Activated T-cell treated with anti-CD3 and anti-CD28 coated beads, Interleukin-2, amount 50 U/mL, for 72 hours (primary cell): ENCODE measurements around the gene ATG12. TPM values are rescaled to one million over a fixed set of nuclear protein-coding genes. Genes with fewer than 3 reads are reported as not detected.
"Not testable (repeated sequence)": the region's sequence is repeated elsewhere in the genome, so short reads cannot be mapped to it uniquely, and the experiment has no call there.

Source experiments
- ATAC-seq, 2 donors: fragments of 150-1000 bp; cut with Tn5 transposase; replicated peaks in 1 of 2; 2 replicates each; pipeline ENCODE4 v1.10.0; 2021; ENCODE audit warnings: moderate library complexity in 2 of 2, mild to moderate bottlenecking in 1 of 2
- DNase-seq, 2 donors: peaks; one replicate each; pipeline ENCODE4 v3.0.0; 2021 to 2022; ENCODE audit warnings: mixed read lengths in 1 of 2
- H3K27ac Mint-ChIP-seq: one replicate; pipeline ENCODE4 v1.8.0; 2022; ENCODE audit warnings: mild to moderate bottlenecking, moderate library complexity, mixed read lengths
- H3K27me3 Mint-ChIP-seq: one replicate; pipeline ENCODE4 v1.8.0; 2022; ENCODE audit warnings: low read depth, mixed read lengths
- H3K36me3 Mint-ChIP-seq, 2 donors: one replicate each; pipeline ENCODE4 v1.8.0; 2022; ENCODE audit warnings: mixed read lengths in 2 of 2, mild to moderate bottlenecking in 1 of 2; ENCODE audit not compliant: insufficient read depth in 2 of 2
- H3K4me1 Mint-ChIP-seq: one replicate; pipeline ENCODE4 v1.8.0; 2022; ENCODE audit warnings: low read depth, mixed read lengths
- H3K4me3 Mint-ChIP-seq, 2 donors: one replicate each; pipeline ENCODE4 v1.8.0; 2022; ENCODE audit warnings: mild to moderate bottlenecking in 2 of 2, mixed read lengths in 2 of 2, moderate library complexity in 2 of 2
- H3K9me3 Mint-ChIP-seq, 2 donors: one replicate each; pipeline ENCODE4 v1.8.0; 2022; ENCODE audit warnings: mixed read lengths in 2 of 2
- total RNA-seq, 2 donors: library from RNA; stranded (reverse); gene quantifications; one replicate each; pipeline ENCODE4 v1.2.3, GENCODE V29; 2022

The ATG12 gene
- total RNA-seq, result 10 to 100 TPM; 43.0 to 50.0 TPM

DNA sequence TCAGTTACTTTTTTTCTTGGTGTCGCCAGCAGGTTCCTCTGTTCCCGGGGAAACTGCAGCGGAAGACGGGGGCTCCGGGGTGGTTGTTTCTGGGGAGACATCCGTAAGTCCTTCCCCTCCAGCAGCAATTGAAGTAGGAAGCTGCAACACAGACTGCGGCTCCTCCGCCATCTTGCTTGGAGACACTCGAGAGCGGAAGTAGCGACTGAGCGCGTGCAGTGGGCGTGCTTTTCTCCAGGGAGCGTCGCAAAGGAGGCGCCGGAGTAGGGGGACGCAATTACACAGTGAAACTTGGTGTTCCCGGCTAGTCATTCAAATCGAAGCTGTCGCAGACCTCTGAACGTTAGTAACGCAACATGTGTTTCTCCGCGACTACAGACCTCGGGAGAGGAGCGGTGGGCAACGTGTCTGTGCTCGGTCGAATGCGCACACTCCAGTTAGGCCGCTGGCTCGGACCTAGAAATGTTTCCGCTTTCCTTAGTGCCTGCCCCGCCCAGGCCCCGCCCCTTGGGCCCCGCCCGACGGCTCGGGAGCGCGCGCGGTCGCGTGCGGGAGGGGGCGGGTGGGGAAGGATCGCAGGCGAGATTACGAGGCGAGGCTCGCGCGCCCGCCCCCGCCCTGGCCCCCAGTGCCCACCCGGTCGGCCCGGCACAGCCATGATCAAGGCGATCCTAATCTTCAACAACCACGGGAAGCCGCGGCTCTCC is at the start of gene ATG12, which contains the start of gene AP3S1:
TSS of gene ATG12 (minus strand) at position 184 of the 707 bp plus-strand sequence. CDS start at position 171, 13 bp downstream.
TSS of gene AP3S1 (plus strand) at position 554 of the 707 bp plus-strand sequence. CDS start at position 657, 103 bp downstream.
- H3K36me3 Mint-ChIP-seq, result peaks cover 5 to 6% of the 10 kb centered on the region in 2 donors
- ATAC-seq (peak; percentile 88 to 90), DNase-seq (peak; percentile 91 to 93)
- H3K27me3 Mint-ChIP-seq, result no peaks in the 10 kb centered on the region
- no peaks in the 10 kb centered on the region for H3K9me3 Mint-ChIP-seq
- H3K27ac Mint-ChIP-seq, result peak within 1 kb of the TSS; percentile 99
- H3K4me3 Mint-ChIP-seq, result peak within 1 kb of the TSS; percentile 96
- peaks cover 54% of the 10 kb centered on the region for H3K4me1 Mint-ChIP-seq

DNA sequence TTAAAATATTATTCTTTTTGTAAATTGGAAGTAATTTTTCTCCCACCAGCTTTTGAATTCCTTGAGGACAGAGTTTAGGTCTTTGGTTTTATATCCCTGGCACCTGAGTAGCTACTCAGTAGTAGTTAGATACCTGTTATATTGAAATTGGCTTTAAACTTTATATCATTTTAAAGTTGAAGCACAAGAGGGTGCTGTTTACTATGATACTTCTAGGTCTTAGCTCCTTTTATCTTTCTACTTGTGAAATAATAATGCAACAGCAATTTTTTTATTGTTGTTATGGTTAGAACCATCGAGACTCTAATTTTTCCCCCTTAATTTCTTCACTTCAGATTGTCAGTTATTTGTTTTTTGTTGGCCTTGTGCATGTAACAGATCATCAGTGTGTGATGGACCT is 46.7 kb upstream of the ATG12 start:
- H3K4me3 Mint-ChIP-seq, result no peak overlapping the region
- H3K27me3 Mint-ChIP-seq, result no peaks in the 10 kb centered on the region
- ATAC-seq, result no peak
- no peaks in the 10 kb centered on the region for H3K9me3 Mint-ChIP-seq
- no peaks in the 10 kb centered on the region for H3K36me3 Mint-ChIP-seq
- no peak for DNase-seq
- H3K27ac Mint-ChIP-seq, result no peak overlapping the region
- no peaks in the 10 kb centered on the region for H3K4me1 Mint-ChIP-seq

DNA sequence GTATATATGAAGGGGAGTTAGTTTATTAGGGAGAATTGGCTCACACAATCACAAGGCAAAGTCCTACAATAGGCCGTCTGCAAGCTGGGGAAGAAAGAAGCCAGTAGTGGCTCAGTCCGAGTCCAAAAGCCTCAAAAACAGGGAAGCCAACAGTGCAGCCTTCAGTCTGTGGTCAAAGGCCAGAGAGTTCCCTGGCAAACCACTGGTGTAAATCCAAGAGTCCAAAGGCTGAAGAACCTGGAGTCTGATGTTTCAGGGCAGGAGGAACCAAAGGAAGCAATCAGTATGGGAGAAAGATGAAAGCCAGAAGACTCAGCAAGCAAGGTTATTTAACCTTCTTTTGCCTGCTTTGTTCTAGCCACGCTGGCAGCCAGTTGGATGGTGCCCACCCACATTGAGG is 43.8 kb upstream of the ATG12 start:
- H3K4me1 Mint-ChIP-seq, DNase-seq, H3K27ac Mint-ChIP-seq, H3K36me3 Mint-ChIP-seq, H3K4me3 Mint-ChIP-seq, ATAC-seq, H3K9me3 Mint-ChIP-seq, H3K27me3 Mint-ChIP-seq: not testable (repeated sequence)

DNA sequence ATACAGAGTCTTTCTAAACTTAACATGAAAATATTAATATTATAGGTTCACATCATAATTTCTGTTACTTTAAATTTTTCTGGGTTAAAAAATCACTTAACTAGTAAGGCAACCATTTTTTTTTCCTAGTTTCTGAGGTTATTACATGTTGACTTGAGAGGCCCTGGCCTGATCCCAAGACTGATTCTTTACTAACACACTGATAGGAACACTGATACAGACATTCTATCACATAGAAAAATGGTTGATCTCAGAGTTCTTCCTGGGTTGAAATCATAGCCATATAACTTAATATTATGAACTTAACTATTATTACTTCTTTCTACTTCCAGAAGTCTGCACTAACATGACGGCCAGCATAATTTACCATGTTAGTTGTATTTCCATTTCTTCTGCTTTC is 43.3 kb upstream of the ATG12 start:
- ATAC-seq, result no peak
- H3K27me3 Mint-ChIP-seq, result no peaks in the 10 kb centered on the region
- no peaks in the 10 kb centered on the region for H3K4me1 Mint-ChIP-seq
- H3K9me3 Mint-ChIP-seq, result peaks cover 1 to 3% of the 10 kb centered on the region in 2 donors
- no peak for DNase-seq
- H3K4me3 Mint-ChIP-seq, result no peak overlapping the region
- H3K36me3 Mint-ChIP-seq, result peaks cover 7 to 11% of the 10 kb centered on the region in 2 donors
- no peak overlapping the region for H3K27ac Mint-ChIP-seq

DNA sequence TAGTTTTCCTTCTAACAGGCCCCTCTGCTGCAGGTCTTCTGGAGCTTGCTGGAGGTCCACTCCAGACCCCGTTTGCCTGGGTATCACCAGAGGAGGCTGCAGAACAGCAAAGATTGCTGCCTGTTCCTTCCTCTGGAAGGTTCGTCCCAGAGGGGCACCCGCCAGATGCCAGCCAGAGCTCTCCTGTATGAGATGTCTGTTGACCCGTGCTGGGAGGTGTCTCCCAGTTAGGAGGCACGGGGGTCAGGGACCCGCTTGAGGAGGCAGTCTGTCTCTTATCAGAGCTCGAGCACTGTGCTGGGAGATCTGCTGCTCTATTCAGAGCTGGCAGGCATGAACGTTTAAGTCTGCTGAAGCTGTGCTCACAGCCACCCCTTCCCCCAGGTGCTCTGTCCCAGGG is 41.1 kb upstream of the ATG12 start:
- not testable (repeated sequence) for ATAC-seq, H3K4me3 Mint-ChIP-seq, DNase-seq, H3K9me3 Mint-ChIP-seq, H3K27ac Mint-ChIP-seq, H3K4me1 Mint-ChIP-seq, H3K27me3 Mint-ChIP-seq
- H3K36me3 Mint-ChIP-seq, result peaks cover 10 to 17% of the 10 kb centered on the region in 2 donors

DNA sequence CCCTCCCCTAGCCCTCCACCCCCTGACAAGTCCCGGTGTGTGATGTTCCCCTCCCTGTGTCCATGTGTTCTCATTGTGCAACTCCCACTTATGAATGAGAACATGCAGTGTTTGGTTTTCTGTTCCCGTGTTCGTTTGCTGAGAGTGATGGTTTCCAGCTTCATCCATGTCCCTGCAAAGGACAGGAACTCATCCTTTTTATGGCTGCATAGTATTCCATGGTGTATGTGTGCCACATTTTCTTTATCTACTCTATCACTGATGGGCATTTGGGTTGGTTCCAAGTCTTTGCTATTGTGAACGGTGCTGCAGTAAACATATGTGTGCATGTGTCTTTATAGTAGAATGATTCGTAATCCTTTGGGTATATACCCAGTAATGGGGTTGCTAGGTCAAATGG is 36.0 kb upstream of the ATG12 start:
- not testable (repeated sequence) for H3K4me1 Mint-ChIP-seq, H3K27ac Mint-ChIP-seq, H3K27me3 Mint-ChIP-seq, DNase-seq, H3K9me3 Mint-ChIP-seq, ATAC-seq, H3K4me3 Mint-ChIP-seq
- H3K36me3 Mint-ChIP-seq, result peaks cover 9 to 21% of the 10 kb centered on the region in 2 donors

DNA sequence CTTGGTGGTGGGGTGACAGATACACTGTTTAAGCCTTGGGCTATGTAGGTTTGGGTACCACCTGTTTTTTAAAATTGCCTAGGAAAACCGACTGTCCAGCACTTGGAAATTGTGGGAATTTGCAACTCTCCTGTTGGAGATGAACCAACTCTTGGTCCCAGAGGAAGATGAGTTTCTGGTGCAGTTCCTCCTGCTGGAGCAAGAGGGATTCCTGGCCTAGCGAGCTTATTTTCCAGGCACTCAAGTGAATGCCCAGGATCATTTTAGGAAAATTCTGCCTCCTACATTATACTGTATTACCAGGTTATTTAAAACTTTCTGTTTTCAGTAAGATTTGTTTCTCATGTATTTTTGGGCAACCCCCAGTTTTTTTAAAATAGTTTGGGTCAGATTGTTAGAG is 34.1 kb upstream of the ATG12 start:
- Mint-ChIP-seq H3K27ac (no peak overlapping the region), H3K9me3 (peaks cover 0 to 6% of the 10 kb centered on the region in 2 donors), H3K4me1 (no peaks in the 10 kb centered on the region), H3K36me3 (peaks cover 13 to 14% of the 10 kb centered on the region in 2 donors), H3K27me3 (no peaks in the 10 kb centered on the region), H3K4me3 (no peak overlapping the region)
- ATAC-seq, result no peak
- DNase-seq, result no peak

DNA sequence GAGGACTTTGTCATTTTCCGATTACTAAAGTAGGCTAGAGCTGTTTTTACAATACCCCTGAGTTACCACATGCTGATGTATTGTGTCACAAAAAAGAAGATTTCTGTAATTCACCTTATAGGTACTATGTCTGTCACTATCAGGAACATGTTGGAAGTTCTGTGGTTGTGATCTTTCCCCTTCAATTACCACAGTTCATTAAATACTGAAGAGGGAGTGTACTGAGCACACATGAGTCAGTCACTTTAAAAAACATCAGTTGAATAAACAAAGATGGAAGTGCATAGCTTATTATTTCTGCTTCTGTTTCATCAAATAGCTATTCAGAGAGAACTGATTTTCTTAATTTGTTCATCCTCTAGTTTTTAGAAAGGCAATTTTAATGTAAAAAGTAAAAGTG is 32.0 kb upstream of the ATG12 start:
- Mint-ChIP-seq H3K9me3 (peaks cover 0 to 2% of the 10 kb centered on the region in 2 donors), H3K27ac (peak overlapping the region; percentile 54), H3K4me1 (no peaks in the 10 kb centered on the region), H3K36me3 (peaks cover 8 to 9% of the 10 kb centered on the region in 2 donors), H3K4me3 (no peak overlapping the region), H3K27me3 (no peaks in the 10 kb centered on the region)
- no peak for DNase-seq
- ATAC-seq, result no peak

DNA sequence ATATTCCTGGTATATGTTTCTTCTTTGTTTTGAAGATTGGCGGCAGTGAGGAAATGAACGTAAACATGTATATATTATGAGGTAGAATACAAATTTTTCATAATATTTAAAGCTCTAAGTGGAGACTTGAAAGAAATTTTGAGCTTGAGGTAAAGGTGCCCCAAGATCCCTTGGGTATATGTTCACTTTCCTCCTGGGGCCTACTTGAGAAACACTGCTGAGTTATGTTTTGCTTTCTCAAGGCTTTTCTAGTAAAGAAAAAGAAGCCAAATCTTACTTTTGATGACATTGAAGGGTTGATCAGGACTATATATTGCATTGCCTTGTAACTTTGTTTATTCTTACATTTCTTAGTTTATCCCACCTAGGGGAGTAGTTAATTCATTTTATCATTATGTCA is 31.1 kb upstream of the ATG12 start:
- Mint-ChIP-seq H3K27me3 (no peaks in the 10 kb centered on the region), H3K4me1 (no peaks in the 10 kb centered on the region), H3K9me3 (peaks cover 0 to under 1% of the 10 kb centered on the region in 2 donors), H3K27ac (no peak overlapping the region), H3K4me3 (no peak overlapping the region), H3K36me3 (peaks cover 4 to 9% of the 10 kb centered on the region in 2 donors)
- DNase-seq (no peak), ATAC-seq (no peak)

DNA sequence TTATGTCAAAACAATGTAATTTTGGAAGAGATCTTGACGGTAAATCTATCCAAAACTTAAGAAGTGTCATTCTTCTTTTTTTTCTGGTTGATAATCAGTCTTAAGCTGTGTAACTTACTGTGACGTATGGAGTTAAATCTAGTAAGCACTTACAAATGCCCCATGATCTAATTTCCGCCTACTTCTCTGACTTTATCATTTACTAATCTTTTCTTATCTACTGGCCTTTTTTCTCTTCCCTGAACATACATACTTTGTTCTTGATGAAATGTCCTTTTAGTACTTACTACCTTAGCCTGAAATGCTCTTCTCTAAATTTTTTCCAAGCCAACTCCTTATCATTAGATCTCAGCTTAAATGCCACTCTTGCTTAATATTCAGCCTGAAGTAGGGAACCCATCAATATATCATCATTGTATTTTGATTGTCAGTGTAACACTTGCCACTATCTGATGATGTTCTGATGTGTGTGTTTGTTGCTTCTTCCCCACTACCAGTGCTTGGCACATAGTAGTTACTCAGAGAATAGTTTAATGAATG is 28.0 kb upstream of the ATG12 start:
- Mint-ChIP-seq H3K4me1 (no peaks in the 10 kb centered on the region), H3K9me3 (no peaks in the 10 kb centered on the region), H3K27ac (no peak overlapping the region), H3K36me3 (peaks cover 0 to 9% of the 10 kb centered on the region in 2 donors), H3K27me3 (no peaks in the 10 kb centered on the region), H3K4me3 (no peak overlapping the region)
- DNase-seq (no peak), ATAC-seq (no peak)

DNA sequence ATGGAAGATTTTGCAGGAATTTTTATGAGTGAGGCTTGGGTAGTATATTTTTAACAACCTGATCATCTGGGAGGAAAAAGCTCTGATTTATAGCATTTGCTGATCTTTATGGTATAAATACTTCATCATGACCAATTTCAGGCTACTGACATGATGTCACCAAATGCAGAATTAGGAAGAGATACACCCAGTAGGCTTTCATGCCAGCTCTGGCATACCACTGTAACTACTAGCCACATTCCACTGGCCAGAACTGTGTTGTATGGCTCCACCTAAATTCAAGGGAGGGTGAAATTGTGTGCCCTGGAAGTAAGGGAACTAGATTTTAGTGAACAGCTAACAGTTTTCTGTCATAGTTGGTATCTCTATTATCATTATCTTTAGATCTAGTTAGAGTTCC is 18.0 kb upstream of the ATG12 start:
- H3K36me3 Mint-ChIP-seq, result peaks cover 2% of the 10 kb centered on the region in 2 donors
- H3K27me3 Mint-ChIP-seq, result no peaks in the 10 kb centered on the region
- no peak overlapping the region for H3K27ac Mint-ChIP-seq
- no peak for ATAC-seq
- peaks cover 0 to 2% of the 10 kb centered on the region in 2 donors for H3K9me3 Mint-ChIP-seq
- no peak overlapping the region for H3K4me3 Mint-ChIP-seq
- DNase-seq, result no peak
- peaks cover 25% of the 10 kb centered on the region for H3K4me1 Mint-ChIP-seq

DNA sequence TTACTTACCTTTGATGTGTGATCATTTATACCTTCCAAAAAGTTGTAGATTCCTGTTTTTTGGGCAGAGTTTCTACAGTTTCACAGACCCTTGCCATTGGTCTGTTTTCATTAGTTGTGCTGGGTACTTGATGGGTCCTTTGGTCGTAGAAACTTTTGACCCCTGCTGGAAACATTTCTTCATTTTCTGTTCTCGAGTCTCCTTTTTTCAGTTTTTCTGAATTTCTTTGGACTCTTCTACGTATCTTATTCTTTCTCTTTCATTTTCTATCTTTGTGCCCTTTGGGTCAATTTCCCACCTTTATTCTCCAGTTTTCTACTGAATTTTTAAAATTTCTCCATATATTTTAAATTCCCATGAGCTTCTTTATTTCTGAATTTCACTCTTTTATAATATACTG is 17.0 kb upstream of the ATG12 start:
- Mint-ChIP-seq H3K36me3 (peaks cover 7 to 9% of the 10 kb centered on the region in 2 donors), H3K27me3 (no peaks in the 10 kb centered on the region), H3K4me1 (peaks cover 25% of the 10 kb centered on the region), H3K27ac (peak overlapping the region; percentile 64), H3K9me3 (peaks cover 2 to 7% of the 10 kb centered on the region in 2 donors), H3K4me3 (peak overlapping the region; percentile 25 to 68)
- DNase-seq (no peak), ATAC-seq (no peak)

DNA sequence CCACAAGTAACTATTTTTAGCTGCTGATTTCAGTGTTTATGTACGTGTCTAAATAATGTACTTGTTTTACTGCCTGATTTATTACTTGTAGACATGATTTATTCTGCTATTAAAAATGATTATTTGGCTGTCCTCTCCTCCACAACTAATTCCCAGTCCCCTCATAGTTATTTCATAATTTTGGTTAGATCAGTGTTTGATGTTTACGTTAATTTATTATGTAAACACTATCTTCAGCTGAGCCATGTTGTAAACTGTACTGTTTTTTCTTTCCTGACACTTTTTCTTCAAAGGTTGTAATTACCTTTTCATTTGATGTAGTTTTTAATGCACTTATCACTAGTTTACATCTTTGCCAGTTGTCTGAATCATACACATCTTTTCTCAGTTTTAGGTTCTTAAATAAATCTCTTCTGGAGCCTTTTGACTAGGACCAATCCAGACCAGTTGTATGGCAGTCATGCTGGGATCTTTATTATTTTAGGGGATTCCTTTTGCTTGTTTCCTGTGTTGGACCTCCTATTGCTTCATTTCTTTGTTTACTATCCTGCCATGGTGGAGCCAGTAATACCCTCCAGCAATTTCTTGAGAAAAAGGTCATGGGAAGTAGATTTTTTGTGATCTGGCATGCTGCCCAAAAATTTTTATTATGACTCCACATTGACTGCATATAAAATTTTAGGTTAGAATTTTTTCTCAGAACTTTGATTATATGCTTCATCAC is 16.4 kb upstream of the ATG12 start:
- DNase-seq, result no peak
- Mint-ChIP-seq H3K9me3 (peaks cover 2 to 10% of the 10 kb centered on the region in 2 donors), H3K36me3 (peaks cover 7 to 9% of the 10 kb centered on the region in 2 donors), H3K27me3 (no peaks in the 10 kb centered on the region), H3K4me1 (peaks cover 25% of the 10 kb centered on the region), H3K27ac (peak overlapping the region; percentile 72), H3K4me3 (peak overlapping the region in 1 of 2 donors; percentile 68)
- peak in 1 of 2 donors; percentile 49 for ATAC-seq
